A549 (cell line): ENCODE measurements around the gene PLIN4. TPM values are rescaled to one million over a fixed set of nuclear protein-coding genes. Genes with fewer than 3 reads are reported as not detected.

Experiments
- ATAC-seq, 2 experiments: fragments of 200-7000 bp in 1 of 2; fragments of >200 bp in 1 of 2; cut with Nextera tagmentation in 1 of 2; cut with Tn5 transposase in 1 of 2; 3 replicates each; pipeline versions ENCODE4 v1.8.0 to v1.9.1; 2018 to 2020; ENCODE audit warnings: mild to moderate bottlenecking in 1 of 2, moderate library complexity in 1 of 2
- CTCF ChIA-PET: fragments of 300-600 bp; sonication (Branson Sonifier 250); formaldehyde crosslinking; extraction: SDS; loops from one replicate; lab custom pipeline; 2021; ENCODE audit warnings: antibody characterized with exemption, inconsistent platforms; lab: Yijun Ruan, JAX
- POLR2A ChIA-PET: fragments of 350-600 bp; formaldehyde crosslinking; extraction: SDS; loops from one replicate; lab custom pipeline; 2021; ENCODE audit warnings: antibody characterized with exemption, inconsistent platforms; lab: Yijun Ruan, JAX
- DNase-seq, 2 experiments: peaks; one replicate each; pipeline versions ENCODE4 v3.0.0 to v3.0.0-alpha.2; 2011 to 2016; ENCODE audit warnings: low read depth in 1 of 2, low spot score in 1 of 2
- FAIRE-seq: peaks from 2 replicates; lab custom pipeline; 2011; peaks lifted over from hg19 to GRCh38; lab: Jason Lieb, UNC
- H3K27ac ChIP-seq, 2 experiments: fragments of >200 bp; sonication (Bioruptor Twin); formaldehyde crosslinking; 3 replicates each; pipeline ENCODE4 v1.5.1; 2016 to 2017
- H3K4me1 ChIP-seq: fragments of >200 bp; sonication (Bioruptor Twin); formaldehyde crosslinking; 3 replicates; pipeline ENCODE4 v1.6.1; 2016
- H3K4me2 ChIP-seq: fragments of >200 bp; sonication (Bioruptor Twin); formaldehyde crosslinking; 3 replicates; pipeline ENCODE4 v1.6.1; 2016
- H3K4me3 ChIP-seq: fragments of >200 bp; sonication (Bioruptor Twin); formaldehyde crosslinking; 3 replicates; pipeline ENCODE4 v1.5.1; 2016
- H3K9me3 ChIP-seq: fragments of >200 bp; sonication (Bioruptor Twin); formaldehyde crosslinking; 3 replicates; pipeline ENCODE4 v1.6.1; 2016
- CBX8 ChIP-seq: fragments of 200-600 bp; sonication (generic); IDR thresholded peaks from 2 replicates; pipeline ENCODE4 v1.6.1; 2016
- CEBPB ChIP-seq, 2 experiments: fragments of >200 bp in 1 of 2; sonication (Bioruptor Twin) in 1 of 2; formaldehyde crosslinking in 1 of 2; IDR thresholded peaks; 2 replicates each; pipeline ENCODE4 v1.6.1; 2012 to 2016
- CHD4 ChIP-seq: fragments of 200-600 bp; sonication (generic); IDR thresholded peaks from 2 replicates; pipeline ENCODE4 v1.6.1; 2016; ENCODE audit warnings: antibody characterized with exemption, mild to moderate bottlenecking, borderline replicate concordance
- EHMT2 ChIP-seq: fragments of 200-600 bp; sonication (generic); IDR thresholded peaks from 2 replicates; pipeline ENCODE4 v1.6.1; 2016; ENCODE audit warnings: antibody characterized with exemption, low read depth, mild to moderate bottlenecking, moderate library complexity
- EP300 ChIP-seq, 2 experiments: fragments of >200 bp; sonication (Bioruptor Twin); formaldehyde crosslinking; IDR thresholded peaks; 2 replicates in 1 of 2; 3 replicates in 1 of 2; pipeline ENCODE4 v1.6.1; 2016 to 2017
- FOSL2 ChIP-seq, 2 experiments: fragments of 450-650 bp in 1 of 2; fragments of >200 bp in 1 of 2; sonication (Bioruptor Twin) in 1 of 2; formaldehyde crosslinking; IDR thresholded peaks; 2 replicates each; pipeline versions ENCODE4 v1.5.0 to v1.6.1; 2016 to 2020; ENCODE audit warnings: mild to moderate bottlenecking in 1 of 2, moderate library complexity in 1 of 2
- FOXS1 ChIP-seq: fragments of 250-450 bp; sonication (Bioruptor Pico); IDR thresholded peaks from 2 replicates; pipeline ENCODE4 v1.5.0; 2020; ENCODE audit warnings: mild to moderate bottlenecking, moderate library complexity
- HDAC2 ChIP-seq: fragments of 200-600 bp; sonication (generic); IDR thresholded peaks from 2 replicates; pipeline ENCODE4 v1.6.1; 2016
- JUN ChIP-seq, 2 experiments: fragments of >200 bp; sonication (Bioruptor Twin); formaldehyde crosslinking; IDR thresholded peaks; 2 replicates in 1 of 2; 3 replicates in 1 of 2; pipeline ENCODE4 v1.6.1; 2016 to 2017
- KDM1A ChIP-seq: fragments of 200-600 bp; sonication (generic); IDR thresholded peaks from 2 replicates; pipeline ENCODE4 v1.6.1; 2016; ENCODE audit warnings: low read depth, mild to moderate bottlenecking
- MAZ ChIP-seq: fragments of 150-350 bp; IDR thresholded peaks from 2 replicates; pipeline ENCODE4 v1.6.1; 2014; ENCODE audit warnings: antibody characterized with exemption, low read depth, low read length, borderline replicate concordance
- NR3C1 ChIP-seq: fragments of >200 bp; sonication (Bioruptor Twin); formaldehyde crosslinking; IDR thresholded peaks from 3 replicates; pipeline ENCODE4 v1.6.1; 2017
- POLR2A ChIP-seq: IDR thresholded peaks from 2 replicates; pipeline ENCODE4 v1.6.1; 2012; ENCODE audit warnings: mild to moderate bottlenecking, low read length
- POLR2AphosphoS2 ChIP-seq: conservative IDR thresholded peaks from 2 replicates; pipeline ENCODE4 v1.6.1; 2012; ENCODE audit warnings: low read length, improper control_type of control experiment, inconsistent platforms
- RARB ChIP-seq: fragments of 250-450 bp; sonication (Bioruptor Pico); IDR thresholded peaks from 2 replicates; pipeline ENCODE4 v1.8.0; 2021; ENCODE audit warnings: mild to moderate bottlenecking, moderate library complexity
- RFX5 ChIP-seq: fragments of 450-650 bp; IDR thresholded peaks from 2 replicates; pipeline ENCODE4 v1.7.1; 2014; ENCODE audit warnings: antibody characterized with exemption, mild to moderate bottlenecking, moderate library complexity
- RNF2 ChIP-seq: fragments of 200-600 bp; sonication (generic); IDR thresholded peaks from 2 replicates; pipeline ENCODE4 v1.6.1; 2016; ENCODE audit warnings: low read depth, mild to moderate bottlenecking, antibody characterized with exemption, moderate library complexity, borderline replicate concordance
- TFCP2L1 ChIP-seq: fragments of 250-450 bp; sonication (Bioruptor Pico); IDR thresholded peaks from 2 replicates; pipeline ENCODE4 v1.5.0; 2021; ENCODE audit warnings: mild to moderate bottlenecking
- TP53 ChIP-seq: fragments of 250-450 bp; sonication (Bioruptor Pico); IDR thresholded peaks from 2 replicates; pipeline ENCODE4 v1.5.0; 2021; ENCODE audit warnings: mild to moderate bottlenecking, moderate library complexity
- ZFP36 ChIP-seq: fragments of 450-650 bp; IDR thresholded peaks from 2 replicates; pipeline ENCODE4 v1.6.1; 2014; ENCODE audit warnings: borderline replicate concordance; ENCODE audit not compliant: partially characterized antibody
- WGBS: methylation state at CpG from one replicate; pipeline ENCODE4 v1.1.6; 2017; ENCODE audit errors: missing lambda C conversion rate; 5-methylcytosine and 5-hydroxymethylcytosine counted together
- polyA plus RNA-seq, 4 experiments: library from polyadenylated mRNA; depleted of rRNA in 3 of 4; stranded (reverse); fragments of >200 nt; fragmentation: RNase III in 1 of 4; extraction: RNeasy Plus Mini Kit Qiagen cat#74134 plus additional on column Dnase treatment in 1 of 4; gene quantifications; 2 replicates in 3 of 4; 3 replicates in 1 of 4; pipeline ENCODE4 v1.2.3, GENCODE V29; 2011 to 2017
- TF ChIP-seq, protein P1 (sequence below): IDR thresholded peaks from 2 replicates; pipeline ENCODE4 v1.6.1; 2012; ENCODE audit warnings: low read depth, borderline replicate concordance
- TF ChIP-seq, protein P2 (sequence below): fragments of >200 bp; sonication (Bioruptor Twin); formaldehyde crosslinking; IDR thresholded peaks from 3 replicates; pipeline ENCODE4 v1.6.1; 2016
- TF ChIP-seq, protein P3 (sequence below): fragments of >200 bp; sonication (Bioruptor Twin); formaldehyde crosslinking; IDR thresholded peaks from 3 replicates; pipeline ENCODE4 v1.5.1; 2016
- TF ChIP-seq, protein P4 (sequence below): fragments of 450-650 bp; IDR thresholded peaks from 2 replicates; pipeline ENCODE4 v1.6.1; 2014; ENCODE audit warnings: antibody characterized with exemption

Gene PLIN4
- polyA plus RNA-seq, 2 of the 4 experiments (the other 2 are of a cell fraction) = 0.04 to 0.23 TPM

DNA sequence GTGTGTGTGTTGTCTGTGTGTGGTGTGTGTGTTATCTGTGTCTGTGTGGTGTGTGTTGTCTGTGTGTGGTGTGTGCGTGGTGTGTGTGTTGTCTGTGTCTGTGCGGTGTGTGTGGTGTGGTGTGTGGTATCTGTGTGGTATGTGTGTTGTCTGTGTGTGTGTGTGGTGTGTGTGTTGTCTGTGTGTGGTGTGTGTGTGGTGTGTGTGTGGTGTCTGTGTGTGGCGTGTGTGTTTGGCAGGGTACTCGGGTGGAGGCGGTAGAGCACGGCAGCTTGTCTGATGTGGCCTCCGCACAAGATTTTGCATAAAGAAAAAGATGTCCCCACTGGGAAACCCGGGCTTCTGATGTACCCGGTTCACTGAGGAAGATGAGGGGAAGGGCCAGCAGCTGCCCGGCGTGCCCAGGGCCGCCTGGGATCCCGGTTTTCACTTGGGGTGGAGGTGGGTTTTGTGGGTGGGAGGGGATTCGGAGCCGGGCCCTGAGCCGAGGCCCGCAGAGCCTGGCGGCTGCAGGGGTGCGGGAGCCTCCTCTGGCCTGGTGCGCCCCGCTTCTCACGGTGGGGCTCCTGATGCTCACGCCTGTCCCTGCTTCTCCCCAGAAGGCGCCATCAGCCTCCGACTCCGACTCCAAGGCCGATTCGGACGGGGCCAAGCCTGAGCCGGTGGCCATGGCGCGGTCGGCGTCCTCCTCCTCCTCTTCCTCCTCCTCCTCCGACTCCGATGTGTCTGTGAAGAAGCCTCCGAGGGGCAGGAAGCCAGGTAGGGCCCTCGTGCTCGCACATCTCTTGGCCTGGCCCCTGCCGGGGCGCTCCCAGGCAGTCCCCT lies 25.0 kb downstream of the PLIN4 start:
- no peaks in the 10 kb centered on the region for H3K9me3 ChIP-seq
- no peaks in the 10 kb centered on the region for H3K4me1 ChIP-seq
- no peak for DNase-seq
- TF ChIP-seq, protein P1, sequence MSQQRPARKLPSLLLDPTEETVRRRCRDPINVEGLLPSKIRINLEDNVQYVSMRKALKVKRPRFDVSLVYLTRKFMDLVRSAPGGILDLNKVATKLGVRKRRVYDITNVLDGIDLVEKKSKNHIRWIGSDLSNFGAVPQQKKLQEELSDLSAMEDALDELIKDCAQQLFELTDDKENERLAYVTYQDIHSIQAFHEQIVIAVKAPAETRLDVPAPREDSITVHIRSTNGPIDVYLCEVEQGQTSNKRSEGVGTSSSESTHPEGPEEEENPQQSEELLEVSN = no peak
- no peak for TF ChIP-seq POLR2AphosphoS2
- TF ChIP-seq HDAC2 = no peak
- no peak for TF ChIP-seq POLR2A
- no peak for TF ChIP-seq CHD4
- no peak for TF ChIP-seq FOXS1 (CRISPR knock-in tag)
- no peak for TF ChIP-seq EHMT2
- no peak for TF ChIP-seq TP53 (CRISPR knock-in tag)
- no peak for TF ChIP-seq TFCP2L1
- TF ChIP-seq ZFP36 = no peak
- TF ChIP-seq RFX5 = no peak
- no peak for TF ChIP-seq CEBPB (IDR thresholded peaks at IDR 0.05)
- TF ChIP-seq, protein P2, sequence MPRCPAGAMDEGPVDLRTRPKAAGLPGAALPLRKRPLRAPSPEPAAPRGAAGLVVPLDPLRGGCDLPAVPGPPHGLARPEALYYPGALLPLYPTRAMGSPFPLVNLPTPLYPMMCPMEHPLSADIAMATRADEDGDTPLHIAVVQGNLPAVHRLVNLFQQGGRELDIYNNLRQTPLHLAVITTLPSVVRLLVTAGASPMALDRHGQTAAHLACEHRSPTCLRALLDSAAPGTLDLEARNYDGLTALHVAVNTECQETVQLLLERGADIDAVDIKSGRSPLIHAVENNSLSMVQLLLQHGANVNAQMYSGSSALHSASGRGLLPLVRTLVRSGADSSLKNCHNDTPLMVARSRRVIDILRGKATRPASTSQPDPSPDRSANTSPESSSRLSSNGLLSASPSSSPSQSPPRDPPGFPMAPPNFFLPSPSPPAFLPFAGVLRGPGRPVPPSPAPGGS = no peak
- TF ChIP-seq RNF2 = no peak
- no peak for TF ChIP-seq NR3C1
- TF ChIP-seq, all 56 proteins: peak for 0
- FAIRE-seq (no peak), ATAC-seq (no peak)
- H3K4me2 ChIP-seq = no peak overlapping the region
- no peak overlapping the region for H3K4me3 ChIP-seq
- H3K27ac ChIP-seq = no peak overlapping the region
- WGBS = 92% methylated on average over 37 of the region's 41 CpGs
- ChIA-PET POLR2A (no interaction called here), CTCF (no interaction called here)

DNA sequence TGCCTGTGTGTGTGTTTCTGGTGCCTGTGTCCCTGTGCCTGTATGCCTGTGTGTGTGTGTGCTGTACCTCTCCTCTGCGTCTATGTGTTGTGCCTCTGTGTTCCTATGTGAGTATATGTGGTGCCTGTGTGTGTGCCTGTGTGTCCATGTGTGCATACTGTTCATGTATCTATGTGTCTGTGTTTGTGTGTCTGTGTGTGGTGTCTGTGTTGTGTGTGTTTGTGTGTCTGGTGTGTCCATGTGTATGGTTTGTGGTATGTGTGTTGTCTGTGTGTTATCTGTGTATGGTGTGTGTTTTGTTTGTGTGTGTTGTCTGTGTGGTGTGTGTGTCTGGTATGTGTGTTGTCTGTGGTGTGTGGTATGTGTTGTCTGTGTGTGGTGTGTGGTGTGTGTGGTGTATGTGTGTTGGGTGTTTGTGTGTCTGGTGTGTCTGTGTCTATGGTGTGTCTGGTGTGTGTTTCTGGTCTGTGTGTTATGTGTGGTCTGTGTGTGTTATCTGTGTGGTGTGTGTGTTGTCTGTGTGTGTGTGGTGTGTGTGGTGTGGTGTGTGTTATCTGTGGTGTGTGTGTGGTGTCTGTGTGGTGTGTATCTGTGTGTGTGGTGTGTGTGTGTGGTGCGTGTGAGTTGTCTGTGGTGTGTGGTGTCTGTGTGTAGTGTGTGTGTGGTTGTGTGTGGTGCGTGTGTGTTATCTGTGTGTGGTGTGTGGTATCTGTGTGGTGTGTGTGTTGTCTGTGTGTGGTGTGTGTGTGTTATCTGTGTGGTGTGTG lies 25.8 kb downstream of the PLIN4 start:
- TF ChIP-seq, protein P3, sequence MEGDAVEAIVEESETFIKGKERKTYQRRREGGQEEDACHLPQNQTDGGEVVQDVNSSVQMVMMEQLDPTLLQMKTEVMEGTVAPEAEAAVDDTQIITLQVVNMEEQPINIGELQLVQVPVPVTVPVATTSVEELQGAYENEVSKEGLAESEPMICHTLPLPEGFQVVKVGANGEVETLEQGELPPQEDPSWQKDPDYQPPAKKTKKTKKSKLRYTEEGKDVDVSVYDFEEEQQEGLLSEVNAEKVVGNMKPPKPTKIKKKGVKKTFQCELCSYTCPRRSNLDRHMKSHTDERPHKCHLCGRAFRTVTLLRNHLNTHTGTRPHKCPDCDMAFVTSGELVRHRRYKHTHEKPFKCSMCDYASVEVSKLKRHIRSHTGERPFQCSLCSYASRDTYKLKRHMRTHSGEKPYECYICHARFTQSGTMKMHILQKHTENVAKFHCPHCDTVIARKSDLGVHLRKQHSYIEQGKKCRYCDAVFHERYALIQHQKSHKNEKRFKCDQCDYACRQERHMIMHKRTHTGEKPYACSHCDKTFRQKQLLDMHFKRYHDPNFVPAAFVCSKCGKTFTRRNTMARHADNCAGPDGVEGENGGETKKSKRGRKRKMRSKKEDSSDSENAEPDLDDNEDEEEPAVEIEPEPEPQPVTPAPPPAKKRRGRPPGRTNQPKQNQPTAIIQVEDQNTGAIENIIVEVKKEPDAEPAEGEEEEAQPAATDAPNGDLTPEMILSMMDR = no peak
- TF ChIP-seq CEBPB (IDR thresholded peaks at IDR 0.05) (no peak), POLR2A (no peak), RARB (CRISPR knock-in tag) (no peak), EHMT2 (no peak), RFX5 (no peak), TP53 (CRISPR knock-in tag) (no peak), JUN (IDR thresholded peaks at IDR 0.05) (no peak), FOXS1 (CRISPR knock-in tag) (no peak), MAZ (no peak), CBX8 (no peak), EP300 (IDR thresholded peaks at IDR 0.05) (no peak), KDM1A (no peak), FOSL2 (IDR thresholded peaks at IDR 0.05) (no peak), FOSL2 (CRISPR knock-in tag; IDR thresholded peaks at IDR 0.05) (no peak)
- TF ChIP-seq, protein P1 = no peak
- TF ChIP-seq, protein P4, sequence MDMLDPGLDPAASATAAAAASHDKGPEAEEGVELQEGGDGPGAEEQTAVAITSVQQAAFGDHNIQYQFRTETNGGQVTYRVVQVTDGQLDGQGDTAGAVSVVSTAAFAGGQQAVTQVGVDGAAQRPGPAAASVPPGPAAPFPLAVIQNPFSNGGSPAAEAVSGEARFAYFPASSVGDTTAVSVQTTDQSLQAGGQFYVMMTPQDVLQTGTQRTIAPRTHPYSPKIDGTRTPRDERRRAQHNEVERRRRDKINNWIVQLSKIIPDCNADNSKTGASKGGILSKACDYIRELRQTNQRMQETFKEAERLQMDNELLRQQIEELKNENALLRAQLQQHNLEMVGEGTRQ = no peak
- Histone ChIP-seq H3K27ac (no peak overlapping the region), H3K4me3 (no peak overlapping the region), H3K4me2 (no peak overlapping the region), H3K4me1 (no peaks in the 10 kb centered on the region), H3K9me3 (no peaks in the 10 kb centered on the region)
- CTCF ChIA-PET = no interaction called here
- DNase-seq (no peak), FAIRE-seq (no peak), ATAC-seq (no peak)
- 100% methylated on average over 3 of the region's 3 CpGs for WGBS
- POLR2A ChIA-PET = no interaction called here
